Loucy (cell line): ENCODE data around the gene FAM13C.

Experiments
- EZH2phosphoT487 ChIP-seq: fragments of 200-600 bp; IDR thresholded peaks from 2 replicates; pipeline ENCODE4 v1.6.1; 2018; ENCODE audit warnings: antibody characterized with exemption, mild to moderate bottlenecking, moderate library complexity, borderline replicate concordance
- TF ChIP-seq, protein P1 (sequence below): fragments of 200-600 bp; sonication (generic); conservative IDR thresholded peaks from 2 replicates; pipeline ENCODE4 v1.5.1; 2014; ENCODE audit warnings: mild to moderate bottlenecking, antibody characterized with exemption, low read length

GRCh38 chr10:59258890-59259289 lies 103.5 kb downstream of the FAM13C start:
- TF ChIP-seq, protein P1, sequence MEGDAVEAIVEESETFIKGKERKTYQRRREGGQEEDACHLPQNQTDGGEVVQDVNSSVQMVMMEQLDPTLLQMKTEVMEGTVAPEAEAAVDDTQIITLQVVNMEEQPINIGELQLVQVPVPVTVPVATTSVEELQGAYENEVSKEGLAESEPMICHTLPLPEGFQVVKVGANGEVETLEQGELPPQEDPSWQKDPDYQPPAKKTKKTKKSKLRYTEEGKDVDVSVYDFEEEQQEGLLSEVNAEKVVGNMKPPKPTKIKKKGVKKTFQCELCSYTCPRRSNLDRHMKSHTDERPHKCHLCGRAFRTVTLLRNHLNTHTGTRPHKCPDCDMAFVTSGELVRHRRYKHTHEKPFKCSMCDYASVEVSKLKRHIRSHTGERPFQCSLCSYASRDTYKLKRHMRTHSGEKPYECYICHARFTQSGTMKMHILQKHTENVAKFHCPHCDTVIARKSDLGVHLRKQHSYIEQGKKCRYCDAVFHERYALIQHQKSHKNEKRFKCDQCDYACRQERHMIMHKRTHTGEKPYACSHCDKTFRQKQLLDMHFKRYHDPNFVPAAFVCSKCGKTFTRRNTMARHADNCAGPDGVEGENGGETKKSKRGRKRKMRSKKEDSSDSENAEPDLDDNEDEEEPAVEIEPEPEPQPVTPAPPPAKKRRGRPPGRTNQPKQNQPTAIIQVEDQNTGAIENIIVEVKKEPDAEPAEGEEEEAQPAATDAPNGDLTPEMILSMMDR, result no peak
- no peak for TF ChIP-seq EZH2phosphoT487
